Trophoblast cell (in vitro differentiated cells and primary cell): Measurements from ENCODE around the gene SMARCD1.

Source experiments
- DNase-seq, 2 donors: peaks; one replicate each; pipeline ENCODE4 v3.0.0-alpha.2; 2016
- H2AFZ ChIP-seq: 2 replicates; pipeline ENCODE4 v1.6.1; 2013; ENCODE audit warnings: low read length, moderate library complexity, mild to moderate bottlenecking; ENCODE audit not compliant: insufficient read depth, poor library complexity
- H2AK5ac ChIP-seq: 2 replicates; pipeline ENCODE4 v1.6.1; 2013; ENCODE audit warnings: mild to moderate bottlenecking, low read length
- H2BK120ac ChIP-seq: 2 replicates; pipeline ENCODE4 v1.6.1; 2013; ENCODE audit warnings: low read length, mild to moderate bottlenecking, moderate library complexity; ENCODE audit not compliant: insufficient read depth, poor library complexity
- H2BK12ac ChIP-seq: 2 replicates; pipeline ENCODE4 v1.6.1; 2013; ENCODE audit warnings: mild to moderate bottlenecking, low read length, moderate library complexity
- H2BK5ac ChIP-seq: 2 replicates; pipeline ENCODE4 v1.6.1; 2013; ENCODE audit warnings: low read length, low read depth, moderate library complexity, mild to moderate bottlenecking; ENCODE audit not compliant: poor library complexity
- H3K14ac ChIP-seq: 2 replicates; pipeline ENCODE4 v1.6.1; 2013; ENCODE audit warnings: mild to moderate bottlenecking, low read length
- H3K18ac ChIP-seq: 2 replicates; pipeline ENCODE4 v1.6.1; 2013; ENCODE audit warnings: mild to moderate bottlenecking, low read length
- H3K23ac ChIP-seq: 2 replicates; pipeline ENCODE4 v1.6.1; 2013; ENCODE audit warnings: low read length
- H3K27ac ChIP-seq: 2 replicates; pipeline ENCODE4 v1.5.1; 2013; ENCODE audit warnings: low read depth, mild to moderate bottlenecking, inconsistent platforms, low read length, moderate library complexity
- H3K27me3 ChIP-seq: 2 replicates; pipeline ENCODE4 v1.6.1; 2013; ENCODE audit warnings: inconsistent platforms, mild to moderate bottlenecking, low read length, moderate library complexity; ENCODE audit not compliant: insufficient read depth
- H3K36me3 ChIP-seq, 2 experiments: 1 replicate in 1 of 2; 2 replicates in 1 of 2; pipeline ENCODE4 v1.6.1; 2013; ENCODE audit warnings: low read length in 2 of 2, mild to moderate bottlenecking in 2 of 2, moderate library complexity in 1 of 2; ENCODE audit not compliant: insufficient read depth in 2 of 2, control insufficient read depth in 1 of 2
- H3K4ac ChIP-seq: 2 replicates; pipeline ENCODE4 v1.6.1; 2013; ENCODE audit warnings: low read depth, mild to moderate bottlenecking, low read length, moderate library complexity
- H3K4me1 ChIP-seq, 2 experiments: 1 replicate in 1 of 2; 2 replicates in 1 of 2; pipeline ENCODE4 v1.6.1; 2013; ENCODE audit warnings: low read length in 2 of 2, mild to moderate bottlenecking in 2 of 2, moderate library complexity in 1 of 2; ENCODE audit not compliant: insufficient read depth in 2 of 2, control insufficient read depth in 1 of 2
- H3K4me2 ChIP-seq: 2 replicates; pipeline ENCODE4 v1.6.1; 2013; ENCODE audit warnings: inconsistent platforms, mild to moderate bottlenecking, low read length, moderate library complexity
- H3K4me3 ChIP-seq: 2 replicates; pipeline ENCODE4 v1.5.1; 2013; ENCODE audit warnings: mild to moderate bottlenecking, low read depth, low read length, inconsistent platforms
- H3K79me1 ChIP-seq: one replicate; pipeline ENCODE4 v1.6.1; 2013; ENCODE audit warnings: low read length
- H3K79me2 ChIP-seq: 2 replicates; pipeline ENCODE4 v1.6.1; 2013; ENCODE audit warnings: low read length, mild to moderate bottlenecking; ENCODE audit not compliant: control insufficient read depth, insufficient read depth, poor library complexity
- H3K9ac ChIP-seq: 2 replicates; pipeline ENCODE4 v1.6.1; 2013; ENCODE audit warnings: mild to moderate bottlenecking, low read length
- H3K9me3 ChIP-seq: 2 replicates; pipeline ENCODE4 v1.6.1; 2013; ENCODE audit warnings: low read depth, mild to moderate bottlenecking, control low read depth, inconsistent platforms, low read length; ENCODE audit not compliant: insufficient read depth
- H4K12ac ChIP-seq: 2 replicates; pipeline ENCODE4 v1.6.1; 2013; ENCODE audit warnings: low read depth, mild to moderate bottlenecking, low read length, moderate library complexity
- H4K8ac ChIP-seq: 2 replicates; pipeline ENCODE4 v1.6.1; 2013; ENCODE audit warnings: low read depth, mild to moderate bottlenecking, low read length, moderate library complexity
- H4K91ac ChIP-seq: one replicate; pipeline ENCODE4 v1.6.1; 2013; ENCODE audit warnings: low read depth, mild to moderate bottlenecking, low read length, moderate library complexity
- WGBS: extraction: QIAGEN DNeasy Blood & Tissue Kit; methylation state at CpG from one replicate; pipeline ENCODE4 v1.1.7; 2013; ENCODE audit warnings: missing lambda C conversion rate; ENCODE audit not compliant: insufficient read length, insufficient coverage; ENCODE audit errors: extremely low coverage; 5-methylcytosine and 5-hydroxymethylcytosine counted together

The SMARCD1 gene

GRCh38 chr12:50112456-50113218, 27.5 kb downstream of the SMARCD1 start:
- no CpG with 5 or more reads among the region's 26 CpGs for WGBS
- Histone ChIP-seq H2AK5ac (peak overlapping the region; percentile 36), H3K4ac (no peak overlapping the region), H2AFZ (peak overlapping the region; percentile 27), H3K18ac (peak overlapping the region; percentile 10), H3K14ac (peak overlapping the region; percentile 60), H4K12ac (peak overlapping the region; percentile 55), H2BK12ac (no peak overlapping the region), H2BK5ac (no peak overlapping the region), H3K4me2 (peak overlapping the region; percentile 84), H4K8ac (peak overlapping the region; percentile 78), H3K4me3 (peak overlapping the region; percentile 98), H3K9me3 (no peaks in the 10 kb centered on the region), H2BK120ac (no peak overlapping the region), H3K23ac (peak overlapping the region; percentile 22), H3K4me1 (peaks cover 12 to 14% of the 10 kb centered on the region in 2 experiments), H3K36me3 (peaks cover 0 to 2% of the 10 kb centered on the region in 2 experiments), H3K79me2 (no peaks in the 10 kb centered on the region), H3K27me3 (no peaks in the 10 kb centered on the region), H3K27ac (peak overlapping the region; percentile 58), H3K79me1 (peaks cover 5% of the 10 kb centered on the region), H3K9ac (peak overlapping the region; percentile 77), H4K91ac (peak overlapping the region; percentile 33)
- peak in 1 of 2 donors; percentile 17 for DNase-seq

GRCh38 chr12:50117057-50117622, 32.0 kb downstream of the SMARCD1 start:
- no peak overlapping the region for H2AK5ac ChIP-seq
- H3K27me3 ChIP-seq, result no peaks in the 10 kb centered on the region
- peaks cover 4 to 6% of the 10 kb centered on the region in 2 experiments for H3K36me3 ChIP-seq
- no peak overlapping the region for H2BK120ac ChIP-seq
- no peak for DNase-seq
- no peak overlapping the region for H2BK12ac ChIP-seq
- H3K18ac ChIP-seq, result no peak overlapping the region
- H3K9me3 ChIP-seq, result no peaks in the 10 kb centered on the region
- no peak overlapping the region for H2AFZ ChIP-seq
- no peak overlapping the region for H3K27ac ChIP-seq
- peaks cover 2% of the 10 kb centered on the region in 2 experiments for H3K4me1 ChIP-seq
- no peak overlapping the region for H3K23ac ChIP-seq
- H4K12ac ChIP-seq, result no peak overlapping the region
- H2BK5ac ChIP-seq, result no peak overlapping the region
- H3K79me1 ChIP-seq, result no peaks in the 10 kb centered on the region
- H3K14ac ChIP-seq, result no peak overlapping the region
- WGBS, result no CpG with 5 or more reads among the region's 6 CpGs
- no peak overlapping the region for H3K4me2 ChIP-seq
- no peak overlapping the region for H3K9ac ChIP-seq
- H3K79me2 ChIP-seq, result no peaks in the 10 kb centered on the region
- H4K91ac ChIP-seq, result no peak overlapping the region
- peak overlapping the region; percentile 14 for H3K4ac ChIP-seq
- no peak overlapping the region for H3K4me3 ChIP-seq
- H4K8ac ChIP-seq, result no peak overlapping the region

DNA sequence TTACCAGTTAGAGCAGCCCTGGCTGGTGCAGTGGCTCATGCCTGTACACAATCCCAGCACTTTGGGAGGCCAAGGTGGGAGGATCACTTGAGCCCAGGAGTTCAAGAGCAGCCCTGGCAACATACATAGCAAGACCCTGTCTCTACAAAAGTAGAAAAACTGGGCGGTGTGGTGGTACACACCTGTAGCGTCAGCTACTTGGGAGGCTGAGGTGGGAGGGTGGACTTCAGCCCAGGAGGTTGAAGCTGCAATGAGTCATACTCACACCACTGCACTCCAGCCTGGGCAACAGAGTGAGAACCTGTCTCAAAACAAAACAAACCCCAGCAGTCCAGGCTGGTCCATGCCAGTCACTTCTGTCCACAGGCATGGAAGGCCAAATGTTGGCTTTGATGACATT, 34.2 kb downstream of the SMARCD1 start:
- Histone ChIP-seq H4K8ac (no peak overlapping the region), H3K9me3 (no peaks in the 10 kb centered on the region), H3K27ac (no peak overlapping the region), H3K18ac (no peak overlapping the region), H3K9ac (no peak overlapping the region), H3K79me2 (no peaks in the 10 kb centered on the region), H4K91ac (no peak overlapping the region), H3K14ac (no peak overlapping the region), H2AFZ (no peak overlapping the region), H3K36me3 (peaks cover 6 to 9% of the 10 kb centered on the region in 2 experiments), H2BK120ac (no peak overlapping the region), H2BK5ac (no peak overlapping the region), H3K4me1 (no peaks in the 10 kb centered on the region), H4K12ac (no peak overlapping the region), H3K4me2 (no peak overlapping the region), H3K4me3 (peak overlapping the region; percentile 33), H3K4ac (no peak overlapping the region), H3K27me3 (no peaks in the 10 kb centered on the region), H3K23ac (no peak overlapping the region), H2AK5ac (no peak overlapping the region), H3K79me1 (no peaks in the 10 kb centered on the region), H2BK12ac (no peak overlapping the region)
- WGBS, result no CpG with 5 or more reads among the region's 2 CpGs
- DNase-seq, result no peak

GRCh38 chr12:50120521-50120920, 35.4 kb downstream of the SMARCD1 start:
- no peak overlapping the region for H2BK120ac ChIP-seq
- H3K9ac ChIP-seq, result no peak overlapping the region
- no peak overlapping the region for H3K23ac ChIP-seq
- WGBS, result no CpG with 5 or more reads among the region's 3 CpGs
- no peaks in the 10 kb centered on the region for H3K9me3 ChIP-seq
- H4K8ac ChIP-seq, result no peak overlapping the region
- H2AK5ac ChIP-seq, result no peak overlapping the region
- no peak overlapping the region for H3K4me2 ChIP-seq
- no peak overlapping the region for H4K91ac ChIP-seq
- no peaks in the 10 kb centered on the region for H3K4me1 ChIP-seq
- H4K12ac ChIP-seq, result no peak overlapping the region
- no peak overlapping the region for H3K18ac ChIP-seq
- no peaks in the 10 kb centered on the region for H3K27me3 ChIP-seq
- H3K79me1 ChIP-seq, result no peaks in the 10 kb centered on the region
- peaks cover 4 to 9% of the 10 kb centered on the region in 2 experiments for H3K36me3 ChIP-seq
- no peak for DNase-seq
- H3K4ac ChIP-seq, result no peak overlapping the region
- no peaks in the 10 kb centered on the region for H3K79me2 ChIP-seq
- H2BK5ac ChIP-seq, result no peak overlapping the region
- H2AFZ ChIP-seq, result no peak overlapping the region
- no peak overlapping the region for H3K14ac ChIP-seq
- no peak overlapping the region for H3K4me3 ChIP-seq
- no peak overlapping the region for H2BK12ac ChIP-seq
- no peak overlapping the region for H3K27ac ChIP-seq
